GDM1 (cell line): ENCODE data around the gene ACTR3C.
"Not testable (repeated sequence)": the region's sequence is repeated elsewhere in the genome, so short reads cannot be mapped to it uniquely, and the experiment has no call there.

Experiments
- DNase-seq: peaks from one replicate; lab custom pipeline; 2025; lab: John Stamatoyannopoulos, UW

The ACTR3C gene

DNA sequence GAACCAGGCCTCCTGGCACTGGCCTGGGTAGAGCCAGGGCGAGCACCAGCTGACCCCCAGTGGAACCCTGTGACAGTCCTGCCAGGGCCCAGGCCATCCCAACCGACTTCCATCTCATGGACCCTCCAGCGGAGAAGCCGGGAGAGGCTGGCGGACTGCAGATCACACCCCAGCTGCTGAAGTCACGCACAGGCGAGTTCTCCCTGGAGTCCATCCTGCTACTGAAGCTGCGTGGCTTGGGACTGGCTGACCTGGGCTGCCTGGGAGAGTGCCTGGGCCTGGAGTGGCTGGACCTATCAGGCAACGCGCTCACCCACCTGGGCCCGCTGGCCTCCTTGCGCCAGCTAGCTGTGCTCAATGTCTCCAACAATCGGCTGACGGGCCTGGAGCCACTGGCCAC lies 13.4 kb upstream of the ACTR3C start:
- no peak for DNase-seq

GRCh38 chr7:150335774-150336112 lies 12.4 kb upstream of the ACTR3C start:
- DNase-seq = no peak

DNA sequence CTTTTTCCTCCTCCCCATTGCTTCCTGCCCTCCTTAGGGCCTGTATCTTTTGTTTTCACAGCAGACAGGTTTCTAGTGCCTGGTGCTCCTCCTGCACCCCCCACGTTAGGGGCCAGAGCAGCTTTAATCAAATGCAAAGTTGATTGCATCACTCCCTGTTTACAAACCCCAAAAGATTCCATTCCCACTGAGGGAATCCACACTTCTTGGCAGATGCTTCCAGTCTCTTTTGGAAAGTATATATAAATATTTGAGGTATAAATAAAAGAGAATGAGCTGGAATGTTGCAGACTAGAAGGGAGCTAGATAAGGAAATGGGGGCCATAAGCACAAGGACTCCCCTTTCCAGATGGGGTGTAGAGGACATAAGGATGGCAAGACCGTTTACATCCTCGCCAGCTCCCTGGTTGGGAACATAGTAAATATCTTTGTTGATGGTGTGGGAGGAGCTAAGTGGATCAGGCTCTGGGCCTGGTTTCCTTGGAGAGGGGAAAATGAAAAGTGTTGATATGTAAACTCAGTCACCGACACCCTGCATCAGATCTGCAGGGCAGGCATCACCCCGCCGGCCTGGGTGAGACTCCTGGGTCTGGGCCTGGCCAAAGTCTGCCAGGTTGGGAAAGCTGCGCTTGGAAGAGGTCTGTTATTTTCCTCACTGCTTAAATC lies 11.9 kb upstream of the ACTR3C start:
- DNase-seq = no peak

- no peak for DNase-seq
Observed at GRCh38 chr7:150334108-150334507, 10.8 kb upstream of the ACTR3C start.

GRCh38 chr7:150333659-150334058 lies 10.3 kb upstream of the ACTR3C start:
- no peak for DNase-seq

DNA sequence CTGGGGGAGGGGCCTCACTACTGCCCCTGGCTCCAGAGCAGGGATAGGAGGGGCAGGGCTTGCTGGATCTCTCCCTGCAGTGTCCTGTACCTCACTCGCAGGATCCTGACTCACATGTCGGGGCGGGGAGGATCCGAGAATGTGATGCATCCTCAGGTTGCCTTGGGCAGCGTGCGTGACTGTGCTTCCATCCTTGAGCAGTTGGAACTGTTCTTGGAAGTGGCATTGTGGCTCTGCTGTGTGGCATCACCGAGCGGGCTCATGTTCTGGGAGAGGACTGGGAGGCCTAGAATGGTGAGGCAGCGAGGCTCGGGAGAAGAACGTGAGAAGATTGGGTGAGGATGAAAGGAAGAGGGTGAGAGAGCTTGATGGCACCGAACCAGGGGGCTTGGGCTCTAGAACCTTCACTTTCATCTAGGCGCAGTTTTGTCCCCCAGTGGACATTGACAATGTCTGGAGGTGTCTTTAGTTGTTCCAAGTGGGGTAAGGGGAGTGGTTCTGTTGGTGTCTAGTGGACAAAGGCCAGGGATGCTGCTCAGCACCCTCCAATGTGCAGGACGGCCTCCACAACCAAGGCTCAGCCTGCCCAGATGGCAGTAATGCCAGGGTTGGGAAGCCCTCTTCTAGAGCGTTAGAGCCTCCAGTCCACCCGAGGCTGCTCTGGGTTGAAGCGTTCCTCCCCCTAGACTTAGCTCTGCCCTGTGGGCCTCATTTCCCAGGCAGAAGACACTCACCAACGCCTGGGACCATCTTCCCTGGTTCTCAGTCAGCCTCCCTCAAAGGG lies 9.7 kb upstream of the ACTR3C start:
- no peak for DNase-seq

- DNase-seq = no peak
Observed at GRCh38 chr7:150330211-150330885, 7.0 kb upstream of the ACTR3C start.

DNA sequence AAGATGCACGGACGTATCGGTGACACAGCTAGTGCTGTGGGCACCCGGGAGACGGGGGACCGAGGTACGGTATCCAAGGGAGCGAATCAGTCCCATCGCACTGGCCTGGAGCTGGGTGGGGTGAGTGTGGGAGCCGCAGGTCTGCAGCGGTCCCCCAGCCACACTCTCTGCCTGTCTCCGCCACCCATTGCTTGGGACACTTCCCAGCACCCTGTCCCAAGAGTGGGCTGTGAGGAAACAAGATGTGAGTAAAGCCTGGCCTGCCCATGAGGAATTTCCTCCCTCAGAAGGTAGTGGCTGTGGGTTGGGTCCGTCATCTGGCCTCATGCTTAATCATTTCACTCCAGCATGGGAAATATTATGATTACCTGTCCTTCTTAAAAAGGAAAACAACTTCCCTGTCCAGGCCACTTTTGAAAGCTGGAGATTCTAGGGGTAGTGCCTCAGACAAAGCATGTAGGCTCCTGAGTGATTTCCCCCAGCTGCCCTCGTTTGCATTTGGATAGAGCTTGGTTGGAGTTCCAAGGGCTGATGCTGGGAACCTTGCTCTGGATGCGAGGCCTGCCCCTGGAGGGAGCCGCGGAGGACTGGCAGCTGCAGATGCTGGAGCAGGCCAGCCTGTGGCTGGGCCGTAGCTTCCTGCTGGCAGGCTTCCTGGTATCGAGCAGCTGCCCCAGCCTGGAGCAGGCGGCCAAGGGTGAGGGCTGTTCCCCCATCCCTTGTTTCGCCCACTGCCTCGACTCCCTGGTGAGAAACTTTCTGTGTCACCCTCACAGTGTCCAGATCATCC lies 6.2 kb upstream of the ACTR3C start:
- no peak for DNase-seq

GRCh38 chr7:150327308-150327707 lies 4.0 kb upstream of the ACTR3C start:
- DNase-seq = no peak

- no peak for DNase-seq
Observed at GRCh38 chr7:150326657-150327268, 3.4 kb upstream of the ACTR3C start.

GRCh38 chr7:150325901-150326300 lies 2.6 kb upstream of the ACTR3C start:
- no peak for DNase-seq

DNA sequence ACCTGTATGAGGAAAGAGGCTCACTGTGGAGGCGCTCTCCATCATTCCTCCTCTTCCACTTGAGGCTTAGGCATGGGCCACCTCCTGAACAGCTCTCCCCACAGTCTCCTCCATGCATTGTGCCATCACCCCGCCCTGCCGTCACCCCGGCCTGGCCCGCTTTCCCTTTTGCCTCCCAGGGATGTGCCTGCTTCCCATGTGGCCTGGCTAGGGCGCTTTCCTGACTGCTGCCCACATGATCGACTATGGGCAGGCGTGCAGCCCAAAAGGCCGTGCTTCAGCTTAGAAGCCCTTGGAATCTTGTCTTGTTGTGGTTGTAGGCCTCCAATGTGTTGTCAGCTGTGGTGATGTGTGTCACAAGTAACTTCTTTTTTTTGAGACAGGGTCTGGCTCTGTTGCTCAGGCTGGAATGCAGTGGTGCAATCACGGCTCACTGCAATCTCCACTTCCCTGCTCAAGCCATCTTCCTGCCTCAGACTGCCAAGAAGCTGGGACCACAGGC lies 1.8 kb upstream of the ACTR3C start:
- no peak for DNase-seq

- no peak for DNase-seq
Observed at GRCh38 chr7:150324373-150324961, 1.1 kb upstream of the ACTR3C start.

DNA sequence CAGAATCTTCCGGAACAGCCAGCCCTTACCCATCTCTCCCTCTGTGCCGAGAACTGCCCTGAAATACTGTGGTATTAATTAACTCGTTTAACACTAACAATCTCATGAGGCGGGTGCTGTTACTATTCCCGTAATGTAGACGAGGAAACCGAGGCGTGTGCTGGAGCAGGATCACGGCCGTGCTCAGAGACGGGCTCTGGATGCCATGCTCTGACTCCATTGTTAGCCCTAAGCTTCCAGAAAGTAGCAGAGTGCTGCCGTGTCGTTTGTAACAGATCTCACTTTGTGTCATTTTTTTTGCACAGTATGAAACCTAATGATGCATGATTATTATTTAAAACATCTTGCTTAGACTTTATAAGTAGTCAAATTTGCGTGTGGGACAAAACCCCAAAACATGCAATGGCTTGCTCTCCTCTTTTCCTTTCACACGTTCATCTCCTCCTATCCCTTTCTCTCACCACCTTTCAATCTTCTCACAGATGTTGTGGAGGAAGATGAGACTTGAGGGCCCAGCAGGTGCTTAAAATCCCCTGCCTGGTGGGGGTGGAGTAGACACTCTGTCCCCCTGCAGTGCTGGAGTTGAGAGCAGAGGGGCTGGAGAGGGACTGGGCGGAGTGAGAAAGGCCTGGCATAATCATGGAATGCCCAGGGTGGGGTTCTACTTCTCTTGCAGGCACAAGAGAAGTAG lies 482 bp upstream of the ACTR3C start:
- DNase-seq = no peak

- no peak for DNase-seq
Observed at GRCh38 chr7:150322114-150322832, 1.1 kb downstream of the ACTR3C start.

DNA sequence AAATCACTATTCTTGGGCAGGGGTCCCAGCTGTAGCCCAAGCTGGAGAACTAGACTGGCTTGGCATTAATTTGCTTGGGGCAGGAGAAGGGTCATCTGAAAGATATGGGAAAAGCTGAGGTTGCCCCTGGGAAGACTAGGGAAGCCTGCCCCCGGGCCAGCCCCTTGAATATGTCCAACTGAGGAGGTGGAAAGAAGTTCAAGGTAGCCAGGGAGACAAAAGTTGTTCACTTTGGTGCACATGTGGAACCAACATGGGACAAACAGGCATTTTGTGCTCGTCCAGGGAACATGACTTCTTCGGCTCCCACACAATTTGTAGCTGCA lies 1.6 kb downstream of the ACTR3C start:
- DNase-seq = no peak

DNA sequence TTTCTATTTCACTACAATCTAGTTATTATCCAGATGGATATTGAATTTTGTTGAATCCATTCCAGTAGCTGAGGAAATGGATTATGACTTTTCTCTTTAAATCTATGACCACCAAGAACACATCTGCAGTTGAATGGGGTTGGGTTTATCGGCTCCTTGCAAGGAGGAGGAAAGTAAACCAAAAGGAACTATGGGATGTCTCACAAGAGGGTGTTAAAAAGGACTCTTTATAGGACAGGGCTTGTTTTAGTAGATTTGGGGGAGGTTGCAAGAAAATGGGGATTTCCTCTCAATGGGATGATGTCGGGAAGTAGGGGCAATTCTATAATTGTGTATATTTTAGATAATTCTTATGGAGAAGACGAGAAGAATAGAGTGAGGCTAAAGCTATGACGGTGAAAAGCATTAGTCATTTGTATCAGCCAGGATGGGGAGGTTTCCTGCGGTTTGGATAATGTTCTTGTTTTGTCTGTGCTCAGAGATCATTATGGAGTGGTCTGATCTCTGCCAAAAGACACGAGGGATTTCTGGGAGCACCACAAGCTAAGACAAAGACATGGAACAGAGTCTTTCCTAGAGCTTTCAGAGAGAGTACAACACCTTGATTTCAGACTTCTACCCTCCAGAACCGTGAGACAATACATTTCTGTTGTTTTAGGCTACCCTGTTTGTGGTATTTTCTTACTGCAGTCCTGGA lies 5.4 kb downstream of the ACTR3C start:
- no peak for DNase-seq

DNA sequence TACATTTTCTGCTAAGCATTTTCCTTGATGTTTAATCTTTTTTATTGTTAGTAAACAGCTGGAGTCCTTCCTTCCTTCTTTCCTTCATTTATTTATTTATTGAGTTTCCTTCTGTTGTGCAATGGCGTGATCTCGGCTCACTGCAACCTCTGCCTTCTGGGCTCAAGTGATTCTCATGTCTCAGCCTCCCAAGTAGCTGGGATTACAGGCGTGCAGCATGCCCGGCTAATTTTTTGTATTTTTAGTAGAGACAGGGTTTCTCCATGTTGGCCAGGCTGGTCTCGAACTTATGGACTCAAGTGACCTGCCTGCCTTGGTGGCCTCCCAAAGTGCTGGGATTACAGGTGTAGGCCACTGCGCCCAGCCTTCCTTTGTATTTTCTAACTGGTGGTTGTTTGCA lies 6.4 kb downstream of the ACTR3C start:
- DNase-seq = not testable (repeated sequence)

GRCh38 chr7:150314639-150315239 lies 8.6 kb downstream of the ACTR3C start:
- DNase-seq = no peak
